ENCODE results near the gene TMEM8B.
A peak's percentile ranks its signal among the peaks of the same experiment; 100 is the strongest.

The TMEM8B gene

DNA sequence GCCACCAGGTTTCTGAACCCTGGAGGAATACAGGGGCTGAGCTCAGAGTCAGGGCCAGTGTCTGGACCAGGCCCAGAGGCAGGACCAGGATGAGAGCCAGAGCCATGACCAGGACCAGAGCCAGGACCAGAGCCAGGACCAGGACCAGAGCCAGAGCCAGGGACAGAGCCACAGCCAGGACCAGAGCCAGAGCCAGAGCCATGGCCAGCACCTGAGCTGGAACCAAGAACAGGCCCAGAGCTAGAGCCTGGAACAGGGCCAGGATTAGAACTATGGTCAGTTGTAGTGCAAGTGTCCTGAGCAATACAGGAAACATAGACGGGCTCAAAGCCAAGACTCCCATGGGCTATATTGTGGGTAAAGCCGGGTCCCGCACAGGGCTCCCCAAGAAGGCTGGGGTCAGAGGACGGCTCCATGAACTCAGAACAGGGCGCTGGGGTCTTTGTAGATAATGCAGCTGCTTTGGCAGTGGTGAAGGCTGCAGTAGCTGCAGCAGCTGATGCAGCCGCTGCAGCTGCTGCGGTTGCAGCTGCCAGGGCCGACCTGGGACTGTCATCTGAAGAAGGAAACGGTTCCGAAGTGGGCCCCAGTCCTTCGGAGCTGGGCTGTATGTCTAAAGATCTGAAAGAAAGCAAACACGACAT lies 17.5 kb upstream of the TMEM8B start:
- peaks cover 13% of the 10 kb centered on the region for H3K79me2 ChIP-seq (ENCODE audit: control insufficient read depth, low read length)
- peaks cover 36% of the 10 kb centered on the region for H3K4me1 ChIP-seq (ENCODE audit: control insufficient read depth, low read length)
- H3K9me3 ChIP-seq (ENCODE audit: control insufficient read depth, insufficient read depth, low read length), result 0 out of 2 replicates have a peak, but pooled peaks cover 3% of the 10 kb centered on the region
- H4K20me1 ChIP-seq (ENCODE audit: control insufficient read depth, insufficient read depth, low read depth, low read length), result no peaks in the 10 kb centered on the region
- H3F3A ChIP-seq (ENCODE audit: control insufficient read depth, insufficient read depth), result peaks cover 6% of the 10 kb centered on the region
- no peaks in the 10 kb centered on the region for H3K27me3 ChIP-seq (ENCODE audit: control insufficient read depth, low read length)
- peak overlapping the region; percentile 100 for H3K4me2 ChIP-seq (ENCODE audit: low read length)
- no peaks in the 10 kb centered on the region for H3K9me2 ChIP-seq (replicated peaks; ENCODE audit: control insufficient read depth, low read length)
- TF ChIP-seq EZH2phosphoT487 (IDR thresholded peaks at IDR 0.05; ENCODE audit: borderline replicate concordance, low read length) (no peak), CTCF (IDR thresholded peaks at IDR 0.05; ENCODE audit: low read depth, low read length, poor library complexity, severe bottlenecking) (no peak)
- peaks cover 12% of the 10 kb centered on the region for H3K36me3 ChIP-seq (ENCODE audit: control insufficient read depth, low read length)
- H3K27ac ChIP-seq (ENCODE audit: low read depth, low read length), result no peak overlapping the region
- peak overlapping the region; percentile 78 for H3K4me3 ChIP-seq (ENCODE audit: low read length)

DNA sequence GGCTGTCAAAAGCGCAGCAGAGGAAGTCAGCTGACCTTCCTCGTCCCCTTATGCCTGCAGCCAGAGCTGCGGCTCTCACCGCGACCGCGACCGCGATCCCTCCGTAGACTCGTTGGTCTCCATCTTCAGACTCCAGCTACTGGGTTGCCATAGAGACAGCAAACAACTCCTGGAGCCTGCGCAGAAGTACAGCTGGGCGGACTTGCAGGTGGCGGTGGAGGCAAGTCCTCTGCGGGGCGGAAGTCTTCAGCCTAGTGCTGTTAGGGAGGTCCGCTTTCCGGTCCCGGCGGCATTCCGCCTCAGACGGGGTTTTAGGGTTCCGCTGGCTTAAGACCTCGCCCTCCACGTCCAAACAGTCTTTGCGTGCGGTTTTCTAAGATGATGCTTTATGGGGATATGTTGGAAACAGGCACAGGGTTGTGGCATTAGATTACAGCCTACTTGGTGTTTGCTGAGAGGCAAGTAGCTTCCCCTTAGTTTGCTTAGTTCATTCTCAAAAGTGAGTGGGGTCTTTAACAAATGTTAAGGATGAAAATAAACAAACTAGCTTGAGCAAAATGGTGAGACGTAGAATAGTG lies 16.9 kb upstream of the TMEM8B start, which contains the start of gene SPAG8:
TSS of gene SPAG8 (minus strand) at position 238 of the 578 bp plus-strand sequence. CDS start at position 123, 115 bp downstream.
- Histone ChIP-seq H3K79me2 (ENCODE audit: control insufficient read depth, low read length) (peaks cover 13% of the 10 kb centered on the region), H3K36me3 (ENCODE audit: control insufficient read depth, low read length) (peaks cover 12% of the 10 kb centered on the region), H3K4me3 (ENCODE audit: low read length) (peak within 1 kb of the TSS; percentile 78), H3F3A (ENCODE audit: control insufficient read depth, insufficient read depth) (peaks cover 6% of the 10 kb centered on the region), H3K4me1 (ENCODE audit: control insufficient read depth, low read length) (peaks cover 36% of the 10 kb centered on the region), H3K9me3 (ENCODE audit: control insufficient read depth, insufficient read depth, low read length) (0 out of 2 replicates have a peak, but pooled peaks cover 3% of the 10 kb centered on the region), H3K27ac (ENCODE audit: low read depth, low read length) (peak within 1 kb of the TSS; percentile 45), H3K27me3 (ENCODE audit: control insufficient read depth, low read length) (no peaks in the 10 kb centered on the region), H4K20me1 (ENCODE audit: control insufficient read depth, insufficient read depth, low read depth, low read length) (no peaks in the 10 kb centered on the region), H3K9me2 (replicated peaks; ENCODE audit: control insufficient read depth, low read length) (no peaks in the 10 kb centered on the region), H3K4me2 (ENCODE audit: low read length) (peak within 1 kb of the TSS; percentile 100)
- TF ChIP-seq EZH2phosphoT487 (IDR thresholded peaks at IDR 0.05; ENCODE audit: borderline replicate concordance, low read length) (no peak), CTCF (IDR thresholded peaks at IDR 0.05; ENCODE audit: low read depth, low read length, poor library complexity, severe bottlenecking) (no peak)

DNA sequence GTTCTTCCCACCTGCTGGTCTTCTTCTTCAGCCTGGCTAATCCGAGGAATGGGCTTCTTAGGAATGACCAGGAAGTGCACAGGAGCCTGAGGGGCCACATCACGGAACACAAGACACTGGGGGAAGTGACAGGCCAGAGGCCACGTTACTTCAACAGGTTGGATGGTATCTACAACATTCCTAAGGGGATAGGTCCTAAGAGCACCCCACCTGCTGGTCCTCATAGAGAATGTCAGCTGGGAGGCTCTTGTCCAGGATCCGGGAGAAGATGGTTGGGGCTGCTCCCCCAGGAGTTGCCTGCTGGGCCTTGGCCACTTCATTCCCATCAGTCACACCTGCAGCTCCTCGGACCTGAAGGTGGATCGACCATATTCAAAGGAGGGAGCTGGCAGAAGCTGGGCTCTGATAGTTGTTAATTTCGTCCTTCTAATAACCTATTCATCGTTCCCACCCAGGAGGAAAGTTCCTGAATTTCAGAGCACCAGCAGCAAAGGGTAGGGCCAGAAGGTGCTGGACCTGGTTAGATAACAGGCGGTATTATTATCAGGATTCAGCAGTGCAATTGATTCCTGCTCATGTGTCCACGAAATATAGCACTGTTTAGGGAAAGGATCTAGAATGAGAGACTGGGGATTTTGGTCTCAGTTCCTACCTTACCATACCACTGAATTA lies 15.5 kb upstream of the TMEM8B start:
- Histone ChIP-seq H3K27me3 (ENCODE audit: control insufficient read depth, low read length) (no peaks in the 10 kb centered on the region), H3K4me2 (ENCODE audit: low read length) (peak overlapping the region; percentile 100), H3K36me3 (ENCODE audit: control insufficient read depth, low read length) (peaks cover 12% of the 10 kb centered on the region), H3F3A (ENCODE audit: control insufficient read depth, insufficient read depth) (peaks cover 6% of the 10 kb centered on the region), H3K79me2 (ENCODE audit: control insufficient read depth, low read length) (peaks cover 13% of the 10 kb centered on the region), H3K9me2 (replicated peaks; ENCODE audit: control insufficient read depth, low read length) (no peaks in the 10 kb centered on the region), H3K9me3 (ENCODE audit: control insufficient read depth, insufficient read depth, low read length) (0 out of 2 replicates have a peak, but pooled peaks cover 3% of the 10 kb centered on the region), H4K20me1 (ENCODE audit: control insufficient read depth, insufficient read depth, low read depth, low read length) (no peaks in the 10 kb centered on the region), H3K4me1 (ENCODE audit: control insufficient read depth, low read length) (peaks cover 36% of the 10 kb centered on the region), H3K4me3 (ENCODE audit: low read length) (peak overlapping the region; percentile 86), H3K27ac (ENCODE audit: low read depth, low read length) (peak overlapping the region; percentile 88)
- TF ChIP-seq EZH2phosphoT487 (IDR thresholded peaks at IDR 0.05; ENCODE audit: borderline replicate concordance, low read length) (no peak), CTCF (IDR thresholded peaks at IDR 0.05; ENCODE audit: low read depth, low read length, poor library complexity, severe bottlenecking) (peak; percentile 59)

Measured in DOHH2 (cell line).